GM12892 (cell line): ENCODE data around the gene MACIR.

Experiments used
- POLR2A ChIP-seq: IDR thresholded peaks from 2 replicates; pipeline ENCODE4 v1.6.1; 2011; ENCODE audit warnings: low read depth, low read length, control low read depth
- POLR2AphosphoS5 ChIP-seq: IDR thresholded peaks from 2 replicates; pipeline ENCODE4 v1.6.1; 2011; ENCODE audit warnings: low read depth, low read length, control low read depth
- TAF1 ChIP-seq: IDR thresholded peaks from 2 replicates; pipeline ENCODE4 v1.6.1; 2011; ENCODE audit warnings: low read depth, mild to moderate bottlenecking, control low read depth, low read length, borderline replicate concordance

GRCh38 chr5:103294906-103295305 is 36.3 kb downstream of the MACIR start:
- TF ChIP-seq POLR2A: no peak
- TF ChIP-seq POLR2AphosphoS5: no peak
- no peak for TF ChIP-seq TAF1
